Umbilical cord (tissue), 2 donors: Measurements from ENCODE around the gene KIZ. TPM values are rescaled to one million over a fixed set of nuclear protein-coding genes. Genes with fewer than 3 reads are reported as not detected.
A peak's percentile ranks its signal among the peaks of the same experiment; 100 is the strongest.
"Not testable (repeated sequence)": the region's sequence is repeated elsewhere in the genome, so short reads cannot be mapped to it uniquely, and the experiment has no call there.

Source experiments
- DNase-seq: peaks from one replicate; pipeline ENCODE4 v3.0.0-alpha.2; 2015; ENCODE audit warnings: low spot score
- total RNA-seq: library from RNA; depleted of rRNA; stranded (reverse); fragments of >200 nt; gene quantifications from one replicate; pipeline ENCODE4 v1.2.3, GENCODE V29; 2014; ENCODE audit warnings: low replicate concordance; ENCODE audit not compliant: insufficient read depth

The KIZ gene
- total RNA-seq, 1 donor from 2014 or later = 20.9 TPM

GRCh38 chr20:21136015-21136732 lies 10.3 kb downstream of the KIZ start:
- no peak for DNase-seq

GRCh38 chr20:21137078-21137477 lies 11.2 kb downstream of the KIZ start:
- no peak for DNase-seq

DNA sequence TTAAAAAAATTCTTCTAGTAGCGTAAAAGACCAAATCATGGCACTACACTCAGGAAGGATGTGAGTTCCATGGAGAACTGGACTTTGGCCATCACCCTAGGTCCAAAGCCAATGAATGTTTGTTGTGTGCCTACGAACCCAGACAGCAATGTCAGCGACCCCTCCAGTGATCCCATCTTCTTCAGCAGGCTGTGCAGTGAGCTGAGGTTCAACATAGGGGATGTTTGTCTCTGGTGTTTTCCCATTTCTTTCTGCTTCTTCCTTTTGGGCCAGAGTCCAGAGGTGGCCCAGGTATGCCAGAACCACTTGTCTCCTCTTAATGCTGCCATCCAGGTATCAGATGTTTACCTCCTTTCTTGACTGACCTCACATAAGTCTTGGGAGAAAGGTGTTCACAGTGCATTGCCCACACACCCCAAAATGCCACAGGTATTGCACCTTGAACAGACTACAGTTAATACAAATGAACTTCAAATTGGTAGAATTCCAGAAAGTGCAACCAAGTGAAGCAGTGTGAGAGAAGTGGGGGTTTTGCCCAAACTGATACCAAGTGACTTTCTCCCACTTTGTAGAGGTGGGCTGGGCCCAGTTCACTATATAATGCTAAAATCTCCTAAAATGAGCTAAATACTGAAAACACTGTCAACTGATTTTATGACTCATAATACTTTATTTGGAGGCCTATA lies 14.1 kb downstream of the KIZ start:
- DNase-seq = no peak

DNA sequence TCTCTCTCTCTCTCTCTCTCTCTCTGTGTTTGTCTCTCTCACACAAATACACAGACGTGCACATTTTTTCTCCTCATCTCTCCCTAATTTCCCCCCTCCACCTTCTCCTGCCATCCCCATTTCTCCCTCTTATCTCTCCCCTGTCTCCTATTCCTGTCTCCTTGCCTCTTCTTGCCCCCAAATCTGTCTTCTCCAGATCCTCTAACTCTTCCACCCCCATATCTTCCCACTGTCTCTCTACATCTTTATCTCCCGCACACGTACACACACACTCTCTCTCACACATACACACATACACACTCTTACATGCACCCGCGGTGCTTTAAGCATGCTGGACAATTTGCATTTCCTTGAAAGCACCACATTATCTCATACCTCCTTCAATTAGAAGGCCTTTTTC lies 15.9 kb downstream of the KIZ start:
- DNase-seq = no peak

GRCh38 chr20:21143194-21143890 lies 17.5 kb downstream of the KIZ start:
- DNase-seq = no peak

DNA sequence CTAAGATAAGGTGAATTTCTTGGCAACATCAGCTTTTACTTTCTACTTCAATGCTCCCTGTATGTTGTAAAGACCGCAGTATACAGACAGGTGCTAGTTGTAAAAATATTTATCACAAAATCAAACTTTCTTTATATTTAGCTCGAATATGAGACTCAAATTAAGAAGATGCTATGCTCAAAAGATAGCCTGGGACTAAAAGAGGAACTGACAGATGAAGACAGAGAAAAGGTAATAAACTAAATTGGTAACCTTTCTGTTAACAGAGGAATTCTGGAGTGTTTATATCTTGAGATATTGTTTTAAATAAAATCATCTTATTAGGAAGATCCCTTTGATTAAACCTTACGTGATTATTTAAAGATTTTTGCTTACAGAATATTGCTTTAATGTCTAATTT lies 19.5 kb downstream of the KIZ start:
- DNase-seq = no peak

GRCh38 chr20:21146215-21146614 lies 20.3 kb downstream of the KIZ start:
- DNase-seq = peak; percentile 3

DNA sequence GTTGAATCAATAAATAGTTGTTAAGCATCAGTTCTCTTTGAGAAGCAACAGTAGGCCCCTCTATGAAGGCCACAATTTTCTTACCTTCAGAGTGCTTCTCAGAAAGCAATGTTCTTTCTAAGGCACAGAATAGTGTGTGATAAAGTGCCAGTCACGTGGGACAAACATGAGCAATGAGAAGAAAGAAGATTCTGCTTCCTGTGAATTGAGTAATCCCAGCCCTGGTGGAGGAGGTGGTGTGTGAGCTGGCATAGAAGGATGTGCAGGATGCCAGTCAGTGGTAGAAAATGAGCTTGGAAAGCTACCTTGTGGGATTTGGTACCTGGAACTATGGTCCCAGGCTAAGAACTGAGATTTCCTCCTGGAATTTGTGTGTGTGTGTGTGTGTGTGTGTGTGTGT lies 21.7 kb downstream of the KIZ start:
- no peak for DNase-seq

DNA sequence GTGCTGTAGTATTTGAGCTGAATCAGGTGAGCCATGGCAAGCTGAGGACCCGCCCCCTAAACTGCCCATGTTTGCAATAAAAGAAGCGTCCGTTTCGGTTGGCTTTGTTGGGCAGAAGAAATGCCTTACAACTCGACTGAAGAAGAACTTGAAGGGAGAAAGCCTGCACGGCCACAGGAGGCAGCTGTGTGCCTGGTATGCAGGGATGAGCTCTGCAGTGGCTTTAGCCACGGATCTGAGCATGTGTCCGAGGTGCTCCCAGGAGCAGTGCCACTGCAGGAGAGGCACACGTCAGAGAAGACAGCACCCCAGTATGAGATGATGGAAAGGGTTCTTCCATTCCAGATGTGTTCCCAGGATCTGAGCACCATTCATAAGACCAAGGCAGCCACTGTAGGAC lies 23.5 kb downstream of the KIZ start:
- DNase-seq = no peak

- no peak for DNase-seq
These were observed 25.9 kb downstream of the KIZ start for GRCh38 chr20:21151791-21152190.

DNA sequence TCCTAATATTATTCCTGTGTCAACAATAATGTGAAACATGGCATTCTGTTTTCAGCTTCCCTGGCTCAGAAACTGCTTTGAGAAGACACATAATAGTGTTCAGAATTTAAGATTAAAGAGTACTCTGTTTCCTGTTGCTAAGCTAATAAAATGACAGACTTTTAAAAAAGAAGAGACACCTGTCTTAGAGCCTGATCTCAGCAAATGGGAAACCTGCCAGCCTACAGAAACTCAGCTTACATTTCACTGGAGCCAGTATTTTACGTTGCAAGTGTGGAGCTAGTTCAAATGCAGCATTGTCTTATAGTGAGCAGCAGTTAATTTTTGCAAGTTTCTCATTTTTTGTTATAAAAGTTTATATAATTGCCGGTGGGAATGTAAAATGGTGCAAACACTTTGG lies 28.8 kb downstream of the KIZ start:
- DNase-seq = no peak

GRCh38 chr20:21155268-21155667 lies 29.4 kb downstream of the KIZ start:
- DNase-seq = no peak

- no peak for DNase-seq
These were observed 30.4 kb downstream of the KIZ start for GRCh38 chr20:21156266-21156665.

GRCh38 chr20:21157006-21157405 lies 31.1 kb downstream of the KIZ start:
- DNase-seq = no peak

DNA sequence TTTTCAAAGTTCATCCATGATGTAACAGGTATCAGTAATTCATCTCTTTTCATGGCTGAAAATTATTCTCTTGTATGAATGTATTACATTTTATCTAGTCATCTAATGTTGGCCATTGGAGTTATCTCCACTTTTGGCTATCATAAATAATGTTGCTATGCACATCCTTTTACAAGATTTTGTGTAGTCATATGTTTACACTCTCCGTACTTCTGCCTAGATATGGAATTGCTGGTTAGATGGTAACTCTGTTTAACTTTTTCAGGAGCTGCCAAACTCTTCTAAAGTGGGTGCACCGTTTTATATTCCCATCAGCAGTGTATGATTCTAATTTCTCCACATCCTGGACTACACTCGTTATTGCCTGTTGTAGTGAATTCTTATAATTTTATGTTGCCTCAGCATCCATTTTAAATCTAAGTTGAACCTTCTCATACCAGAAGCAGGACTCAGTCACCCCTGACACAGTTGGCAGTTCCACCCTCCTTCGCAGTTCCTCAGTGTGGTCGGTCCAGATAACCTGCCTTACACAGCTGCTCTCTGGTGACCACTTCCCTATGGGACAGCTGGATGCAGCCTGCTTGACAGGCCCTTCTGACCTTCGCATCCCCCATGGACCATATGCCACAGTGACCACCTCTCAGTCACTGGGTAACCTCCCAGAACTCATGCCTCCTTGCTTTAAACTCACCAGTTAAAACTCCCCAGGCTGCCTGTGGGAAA lies 33.9 kb downstream of the KIZ start:
- DNase-seq = no peak

GRCh38 chr20:21161926-21162325 lies 36.0 kb downstream of the KIZ start:
- no peak for DNase-seq

DNA sequence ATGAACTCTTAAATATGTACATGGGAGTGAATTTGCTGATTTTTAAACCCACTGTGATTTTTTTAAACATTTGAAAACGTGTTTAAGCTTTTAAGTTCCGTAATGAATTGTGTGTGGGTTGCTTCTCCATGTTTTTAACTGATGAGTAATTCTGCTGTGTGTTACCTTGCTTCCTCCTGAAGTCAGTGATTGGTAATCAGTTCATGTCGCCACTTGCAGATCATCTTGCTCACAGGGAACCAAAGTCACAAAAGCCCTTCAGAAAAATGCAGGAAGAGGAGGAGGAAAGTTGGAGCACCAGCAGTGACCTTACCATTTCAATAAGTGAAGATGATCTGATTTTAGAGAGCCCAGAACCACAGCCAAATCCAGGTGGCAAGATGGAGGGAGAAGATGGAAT lies 36.7 kb downstream of the KIZ start:
- no peak for DNase-seq

DNA sequence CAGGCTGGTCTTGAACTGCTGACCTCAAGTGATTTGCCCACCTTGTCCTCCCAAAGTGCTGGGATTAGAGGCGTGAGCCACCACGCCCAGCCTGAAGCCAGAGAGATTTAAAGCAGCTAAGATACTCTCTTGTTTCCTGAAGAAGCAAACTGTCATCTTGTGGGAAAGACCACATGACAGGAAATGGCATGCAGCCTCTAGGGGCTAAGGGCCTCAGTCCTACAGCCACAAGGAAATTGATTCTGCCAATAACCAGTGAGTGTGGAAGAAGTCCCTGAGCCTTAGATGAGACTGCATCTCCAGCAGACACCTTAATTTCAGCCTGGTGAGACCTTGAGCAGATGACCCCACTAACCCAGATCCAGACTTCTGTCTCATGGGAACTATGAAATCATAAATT lies 40.9 kb downstream of the KIZ start:
- no peak for DNase-seq

- no peak for DNase-seq
These were observed 41.4 kb downstream of the KIZ start for GRCh38 chr20:21167261-21167660.

GRCh38 chr20:21168061-21168460 lies 42.2 kb downstream of the KIZ start:
- DNase-seq = not testable (repeated sequence)

DNA sequence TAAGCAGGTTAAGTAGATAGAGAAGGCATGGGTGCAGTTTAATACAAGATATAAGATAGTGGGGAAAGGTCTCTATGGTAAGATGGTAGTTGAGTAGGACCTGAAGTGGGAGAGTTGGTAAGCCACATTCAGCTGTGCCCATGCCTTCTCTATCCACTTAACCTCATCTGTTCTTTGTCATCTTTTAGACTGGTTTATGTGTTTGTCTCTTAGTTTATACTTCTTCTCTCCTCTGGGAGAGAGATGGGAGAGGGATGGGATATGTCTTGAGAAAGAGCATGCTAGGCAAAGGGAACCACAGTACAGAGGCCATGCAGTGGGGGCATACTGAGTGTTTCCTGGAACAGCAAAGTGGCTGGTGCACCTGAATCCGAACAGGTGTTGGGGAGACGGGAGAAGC lies 46.7 kb downstream of the KIZ start:
- DNase-seq = no peak

- peak; percentile 24 for DNase-seq
These were observed 47.6 kb downstream of the KIZ start for GRCh38 chr20:21173485-21173884.
